NCI-H2171 (cell line): ENCODE data around the gene LCN1.

Experiments
- DNase-seq: peaks from one replicate; lab custom pipeline; 2025; lab: John Stamatoyannopoulos, UW

The LCN1 gene

DNA sequence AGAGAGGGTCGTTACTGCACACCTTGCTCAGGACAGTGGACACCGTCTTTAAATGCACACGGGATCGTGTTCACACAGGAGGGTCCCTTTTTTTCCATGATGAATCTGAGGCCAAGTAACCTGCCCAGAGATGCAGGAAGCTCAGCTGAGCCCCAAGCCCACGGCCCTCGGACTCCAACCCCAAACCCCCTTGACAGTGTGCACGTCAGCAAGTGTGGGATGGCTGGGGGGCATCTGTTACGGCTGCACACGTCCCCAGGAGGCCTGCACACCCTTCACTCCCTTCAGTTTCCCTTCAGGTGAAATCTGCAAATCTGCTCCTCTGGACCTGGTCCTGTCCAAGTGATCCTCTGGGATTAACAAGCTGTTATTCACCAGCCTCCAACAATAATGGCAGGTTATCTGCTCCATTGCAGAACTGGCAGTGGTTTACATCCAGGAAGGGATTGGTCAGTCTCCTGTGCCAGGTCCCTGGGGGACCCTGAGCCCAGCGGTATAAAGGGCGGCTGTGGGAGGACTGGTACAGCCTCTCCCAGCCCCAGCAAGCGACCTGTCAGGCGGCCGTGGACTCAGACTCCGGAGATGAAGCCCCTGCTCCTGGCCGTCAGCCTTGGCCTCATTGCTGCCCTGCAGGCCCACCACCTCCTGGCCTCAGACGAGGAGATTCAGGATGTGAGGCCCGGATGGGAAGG, at the start of gene LCN1:
TSS of gene LCN1 (plus strand) at position 525 of the 692 bp plus-strand sequence. CDS start at position 583, 58 bp downstream.
- no peak for DNase-seq

DNA sequence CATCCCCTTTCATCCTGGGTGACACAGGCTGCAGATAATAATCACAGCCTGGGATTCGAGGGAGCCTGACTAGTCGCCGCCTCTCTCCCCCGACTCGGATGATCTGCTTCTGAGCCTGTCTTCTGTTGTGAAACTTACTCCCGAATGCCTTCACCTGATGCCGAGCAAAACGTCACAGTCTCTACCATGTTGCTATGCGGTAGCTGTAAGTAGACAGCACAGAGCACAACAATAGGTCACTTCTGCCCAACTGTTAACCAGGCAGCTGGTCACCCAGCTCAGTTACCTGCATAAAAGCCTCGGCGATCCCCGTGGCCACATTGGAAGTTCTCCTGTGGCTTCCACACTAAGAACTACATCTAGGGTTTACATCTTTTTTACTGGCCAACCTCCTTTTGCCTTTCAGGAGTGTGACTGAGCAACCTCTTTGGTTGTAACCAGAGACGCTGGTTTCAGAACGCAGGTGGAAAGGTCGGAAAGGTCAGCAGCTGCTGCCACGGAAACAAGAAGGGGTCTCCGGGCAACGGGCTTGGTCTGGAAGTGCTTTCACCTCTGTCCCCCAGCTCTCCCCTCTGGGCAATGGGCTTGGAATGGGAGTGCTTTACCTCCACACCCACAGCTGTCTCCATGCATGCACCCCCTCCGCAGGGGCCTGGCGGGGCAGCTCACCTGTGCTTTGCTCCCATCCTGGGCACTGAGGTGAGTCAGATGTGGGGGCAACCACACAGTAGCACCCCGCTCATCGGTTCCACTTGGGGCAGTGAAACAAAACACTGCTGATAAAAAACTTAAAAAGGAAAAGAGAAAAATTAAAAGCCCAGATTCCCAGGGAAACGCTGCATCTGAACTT, 49.2 kb upstream of the LCN1 start:
- no peak for DNase-seq

DNA sequence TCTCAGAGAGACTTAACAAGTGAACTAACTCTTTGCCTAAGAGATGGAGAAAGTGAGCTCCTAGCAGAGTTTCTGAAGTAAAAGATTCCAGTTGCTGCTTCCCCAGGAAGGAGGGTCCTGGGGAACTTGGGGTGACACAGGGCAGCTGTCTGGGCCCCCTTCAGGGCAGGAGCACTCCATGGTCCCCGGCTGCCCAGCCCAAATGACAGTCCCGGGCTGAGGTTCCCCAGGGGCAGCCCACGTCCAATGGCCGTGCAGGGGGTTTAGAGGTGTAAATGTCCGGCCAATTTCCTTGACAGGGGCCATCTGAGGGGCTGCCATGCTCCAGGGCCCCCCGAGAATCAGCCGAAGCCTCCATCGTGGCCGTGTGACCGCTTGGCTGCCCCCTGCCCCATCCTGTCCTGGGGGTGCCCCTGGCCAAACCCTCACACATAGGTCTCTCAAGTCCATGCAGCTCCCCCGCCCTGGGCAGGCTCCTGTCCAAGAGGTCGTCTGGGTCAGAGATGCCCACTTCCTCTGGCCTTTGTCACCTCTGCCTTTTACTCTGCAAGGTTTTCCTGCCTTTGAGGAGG, 47.2 kb upstream of the LCN1 start:
- DNase-seq: no peak

DNA sequence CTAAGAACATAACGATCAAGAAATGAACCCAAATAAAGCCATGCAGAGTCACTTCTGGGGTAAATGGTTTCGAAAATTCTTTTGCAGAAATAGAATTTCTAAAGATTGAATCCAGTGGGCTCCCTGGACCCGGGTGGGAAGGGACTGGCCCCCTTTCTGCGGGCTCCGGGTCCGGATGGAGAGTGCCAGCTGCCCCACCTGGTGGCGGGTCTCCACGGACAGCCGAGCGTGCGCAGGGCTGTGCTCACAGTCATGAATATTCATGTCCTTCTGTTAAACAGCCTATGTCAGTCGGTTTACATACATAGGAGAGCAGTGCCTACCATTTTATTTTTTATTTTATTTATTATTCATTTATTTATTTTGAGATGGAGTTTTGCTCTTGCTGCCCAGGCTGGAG, 46.3 kb upstream of the LCN1 start:
- peak; percentile 42 for DNase-seq

DNA sequence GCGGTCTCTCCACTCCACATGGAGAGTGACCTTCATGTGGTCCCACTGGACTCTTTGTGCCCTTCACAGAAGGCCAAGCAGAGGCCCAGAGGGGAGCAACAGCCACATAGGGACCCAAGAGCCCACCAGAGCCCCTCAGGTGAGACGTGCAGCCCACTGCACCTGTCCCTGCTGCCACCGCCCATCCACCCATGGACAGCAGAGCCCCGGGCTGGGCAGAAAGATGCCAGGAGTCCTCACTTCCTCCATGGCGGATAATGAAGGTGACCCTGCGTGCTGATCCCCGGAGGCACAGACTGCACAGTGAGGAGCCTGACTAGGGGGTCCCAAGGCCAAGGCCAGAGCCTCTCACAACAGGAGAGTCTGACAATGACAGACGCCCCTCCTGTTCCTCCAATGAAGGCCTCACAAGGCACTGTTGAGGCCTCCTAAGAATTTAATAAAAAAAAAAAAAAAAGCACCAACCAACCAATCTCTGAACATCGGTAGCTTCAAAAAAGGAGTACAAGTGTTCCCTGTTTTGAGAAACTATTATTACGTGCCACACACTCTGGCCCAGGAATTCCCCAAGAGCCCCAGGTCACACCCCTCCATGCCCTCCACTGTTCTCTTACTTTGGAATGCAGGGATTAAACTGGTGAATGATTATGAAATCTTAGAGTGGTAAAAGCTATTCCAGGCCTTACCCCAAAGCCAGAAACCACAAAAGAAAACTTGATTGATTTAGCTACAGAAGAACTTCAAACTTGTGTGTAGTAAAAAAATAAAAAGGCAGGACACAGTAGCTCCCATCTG, 44.5 kb upstream of the LCN1 start:
- no peak for DNase-seq

DNA sequence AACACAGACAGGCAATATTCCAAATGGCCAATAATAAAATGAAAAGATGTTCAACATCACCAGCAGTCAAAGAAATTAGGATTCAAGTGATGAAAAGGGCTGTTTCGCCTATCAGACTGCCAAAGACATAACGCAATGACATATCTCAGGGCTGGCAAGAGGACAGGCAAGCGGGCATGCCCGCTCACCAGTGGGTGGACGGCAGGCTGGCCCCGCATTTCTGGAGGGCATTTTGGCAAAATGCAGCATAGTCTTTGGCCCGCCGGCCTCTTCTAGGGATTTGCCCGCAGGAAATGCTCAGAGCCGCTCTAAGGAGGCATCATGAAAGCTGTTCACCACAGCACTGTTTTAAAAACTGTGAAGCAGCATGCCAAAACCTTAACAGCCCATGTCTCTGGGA, 43.0 kb upstream of the LCN1 start:
- no peak for DNase-seq

DNA sequence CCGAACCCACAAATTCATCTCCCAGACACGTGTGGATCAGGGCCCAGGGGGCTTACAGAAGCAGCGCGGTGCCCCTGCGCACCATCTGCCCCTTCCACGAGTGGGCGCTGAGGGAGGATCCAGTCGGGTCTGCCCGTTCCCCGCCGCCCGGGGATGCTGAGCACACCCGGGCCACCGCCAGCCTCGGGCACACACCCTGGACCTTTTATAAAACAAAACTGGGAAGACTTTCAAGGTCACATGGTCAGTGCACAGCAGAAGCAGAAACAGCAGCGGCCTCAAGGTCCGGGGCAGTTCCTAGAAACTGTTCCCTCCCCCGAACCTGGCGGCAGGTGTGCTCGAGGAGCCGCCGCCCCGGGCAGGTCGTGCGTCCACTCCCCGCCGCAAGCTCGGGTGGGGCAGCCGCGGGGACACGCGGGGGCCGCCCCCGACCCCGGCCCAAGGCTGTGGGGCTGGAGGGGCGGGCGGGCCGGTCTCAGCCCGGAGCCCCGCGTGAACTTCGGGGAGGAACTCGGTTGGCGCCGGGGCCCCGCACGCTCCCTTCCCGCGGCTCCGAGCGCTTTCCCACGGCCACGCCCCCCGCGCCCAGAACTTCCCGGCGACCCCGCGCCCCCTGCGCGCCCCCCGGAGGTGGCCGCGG, 42.3 kb upstream of the LCN1 start:
- DNase-seq: no peak

DNA sequence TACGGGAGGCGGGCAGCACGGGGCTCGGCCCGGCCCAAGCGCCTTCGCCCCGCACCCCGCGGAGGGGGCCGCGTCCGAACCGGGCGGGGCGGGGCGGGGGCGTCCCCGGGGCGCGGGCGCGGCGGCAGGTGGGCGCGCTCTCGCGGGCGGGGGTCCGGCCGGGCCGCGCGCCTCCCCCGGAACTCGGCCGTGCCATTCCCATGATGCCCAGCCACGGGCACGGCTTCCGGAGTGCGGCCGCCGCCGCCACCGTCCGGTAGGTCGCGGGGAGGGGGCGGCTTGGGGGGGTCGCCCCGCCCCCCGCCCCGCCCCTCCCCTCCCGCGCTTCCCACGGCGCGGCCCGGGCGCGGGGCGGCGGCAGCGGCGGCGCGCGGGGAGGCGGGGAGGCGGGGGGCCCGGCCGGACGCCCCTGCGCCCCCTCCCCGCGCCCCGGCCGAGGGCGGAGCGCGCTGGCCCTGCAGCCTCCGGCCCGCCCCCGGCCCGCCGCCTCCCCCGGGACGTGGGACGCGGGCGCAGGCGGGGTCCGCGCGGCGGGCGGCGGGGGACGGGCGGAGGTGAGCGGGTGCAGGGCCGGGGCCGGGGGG, 41.7 kb upstream of the LCN1 start, which contains the start of gene PPP1R26:
TSS of gene PPP1R26 (plus strand) at position 314 of the 584 bp plus-strand sequence. CDS start 4,729 bp downstream, outside the sequence.
- no peak for DNase-seq

DNA sequence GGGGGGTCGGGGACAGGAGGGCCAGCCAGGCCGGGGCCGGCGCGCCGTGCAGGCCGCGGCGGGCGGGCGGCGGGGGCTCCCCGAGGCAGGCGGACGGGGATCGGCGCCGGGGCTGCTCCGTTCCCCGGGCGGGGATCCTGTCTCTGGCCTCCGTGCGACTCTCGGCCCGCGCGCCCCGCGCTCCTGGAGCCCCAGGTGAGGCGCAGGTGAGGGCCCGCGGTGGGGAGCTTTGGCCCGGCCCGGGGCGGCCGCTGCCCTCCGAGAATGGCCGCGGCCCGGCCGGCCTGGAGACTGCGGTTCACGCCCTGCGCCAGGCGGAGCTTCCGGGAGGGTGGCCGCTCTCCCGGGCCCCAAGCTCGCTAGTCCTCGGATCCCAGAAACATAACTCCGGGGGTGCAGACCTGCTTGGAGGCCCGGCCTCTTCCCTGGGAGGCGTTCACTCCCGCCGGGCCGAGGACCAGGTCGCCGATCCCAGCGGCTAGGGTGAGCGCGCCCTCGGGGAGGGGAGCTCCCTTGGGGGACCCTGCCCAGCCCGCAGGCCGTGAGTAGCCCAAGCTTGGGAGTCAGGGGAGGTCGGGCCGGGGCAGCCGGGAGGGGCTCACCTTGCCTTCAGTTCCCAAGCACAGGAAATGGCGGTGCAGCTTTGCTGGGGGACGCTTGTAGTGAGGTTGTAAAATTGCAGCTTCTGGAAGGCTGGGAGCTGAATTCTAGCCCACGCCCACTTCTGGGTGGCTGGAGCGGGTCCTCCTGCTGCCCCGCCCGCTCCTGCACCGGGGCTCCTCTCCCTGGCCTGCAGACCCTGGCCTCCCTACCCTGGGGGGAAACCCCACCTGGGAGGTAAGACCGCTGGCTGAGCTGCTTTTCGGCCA, 40.9 kb upstream of the LCN1 start:
- peak; percentile 31 for DNase-seq

DNA sequence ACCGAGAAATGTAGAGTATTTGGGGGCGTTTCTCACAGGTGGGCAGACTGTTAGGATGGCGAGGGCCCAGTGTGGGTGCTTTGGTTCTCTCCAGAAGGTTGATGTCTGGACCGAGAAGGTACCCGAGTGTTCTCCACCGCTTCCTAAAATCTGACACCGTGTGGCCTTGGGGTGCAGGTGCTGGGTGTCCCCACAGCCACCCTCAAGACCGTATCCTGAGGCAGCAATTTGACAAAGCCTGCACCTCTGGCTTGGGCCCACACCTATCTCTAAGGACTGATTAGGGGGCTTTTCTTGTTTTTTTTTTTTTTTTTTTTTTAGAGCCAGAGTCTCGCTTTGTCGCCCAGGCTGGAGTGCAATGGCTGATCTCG, 40.3 kb upstream of the LCN1 start:
- no peak for DNase-seq

DNA sequence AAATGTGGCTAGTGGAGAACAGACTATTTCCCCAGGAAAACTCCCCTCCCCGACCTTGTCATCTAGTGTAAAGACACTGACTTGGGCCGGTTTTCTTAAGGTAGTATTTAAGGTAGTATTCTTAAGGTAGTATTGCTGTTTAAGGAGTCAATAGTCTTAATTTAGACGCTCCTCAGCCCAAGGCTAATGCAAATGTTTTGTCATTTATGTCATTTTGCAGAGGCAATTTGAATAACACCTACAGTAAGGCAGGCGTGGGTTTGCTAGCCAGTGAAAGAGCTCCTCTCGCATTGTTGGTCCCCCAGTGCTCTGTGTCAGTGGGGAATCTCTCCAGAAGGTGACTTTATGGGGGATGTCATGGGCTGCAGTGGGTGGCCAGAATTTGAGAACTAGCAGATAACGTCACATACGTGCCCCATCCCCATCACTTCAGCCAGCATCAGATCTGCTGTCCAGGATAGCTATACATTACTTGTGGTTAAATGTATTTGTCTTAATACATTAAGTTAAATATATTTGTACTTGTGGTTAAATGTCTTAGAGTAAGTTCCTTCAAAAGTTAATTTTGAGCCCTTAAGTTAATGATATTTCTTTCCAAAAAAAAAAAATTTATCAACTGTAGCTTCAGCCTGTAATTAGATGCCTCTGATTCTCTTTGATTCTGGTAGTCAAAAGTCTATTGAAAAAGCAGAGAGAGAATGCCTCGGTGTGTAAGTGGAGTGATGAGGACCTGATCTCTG, 39.1 kb upstream of the LCN1 start:
- DNase-seq: no peak

DNA sequence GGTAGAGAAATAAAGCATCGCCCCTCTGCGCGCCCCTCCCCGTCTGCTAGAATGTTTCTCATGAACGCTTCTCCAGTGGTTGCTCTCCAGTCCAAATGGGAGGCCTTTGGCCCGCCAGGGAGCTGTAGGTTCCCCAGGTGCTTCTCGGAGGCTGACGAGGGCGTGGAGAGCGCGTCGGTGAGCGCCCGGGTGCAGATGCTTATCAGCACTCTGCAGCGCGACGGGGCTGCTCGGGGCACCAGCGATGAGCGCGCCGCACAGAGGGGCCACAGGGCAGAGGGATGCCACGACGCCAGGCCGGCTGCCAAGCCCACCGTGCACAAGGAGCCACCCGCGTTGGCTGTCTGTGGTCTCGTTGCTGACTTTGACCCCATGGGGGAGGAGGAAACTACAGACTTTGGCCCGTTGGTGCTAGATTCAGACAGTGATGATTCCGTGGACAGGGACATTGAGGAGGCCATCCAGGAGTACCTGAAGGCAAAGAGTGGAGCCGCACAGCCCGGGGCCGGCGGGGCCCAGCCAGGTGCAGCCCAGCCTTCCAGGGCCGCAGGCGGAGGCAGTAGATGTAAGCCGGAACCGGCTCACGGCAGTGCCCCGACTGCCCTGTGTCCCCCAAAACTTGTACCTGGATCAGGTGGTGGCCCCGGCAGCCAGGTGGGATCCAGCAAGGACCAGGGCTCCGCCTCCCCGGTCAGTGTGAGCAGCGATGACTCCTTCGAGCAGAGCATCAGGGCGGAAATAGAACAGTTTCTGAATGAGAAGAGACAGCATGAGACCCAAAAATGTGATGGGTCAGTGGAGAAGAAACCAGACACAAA, 36.6 kb upstream of the LCN1 start:
- no peak for DNase-seq

DNA sequence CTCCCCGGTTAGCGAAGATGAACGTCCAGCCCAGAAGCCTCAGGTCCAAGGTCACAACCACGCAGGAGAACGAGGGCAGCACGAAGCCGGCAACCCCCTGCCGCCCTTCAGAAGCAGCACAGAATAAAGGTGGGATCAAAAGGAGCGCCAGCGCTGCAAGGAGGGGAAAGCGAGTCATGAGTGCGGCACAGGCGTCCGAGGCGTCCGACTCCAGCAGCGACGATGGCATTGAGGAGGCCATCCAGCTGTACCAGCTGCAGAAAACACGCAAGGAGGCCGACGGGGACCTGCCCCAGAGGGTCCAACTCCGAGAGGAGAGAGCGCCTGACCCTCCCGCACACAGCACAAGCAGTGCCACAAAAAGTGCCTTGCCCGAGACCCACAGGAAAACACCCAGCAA, 35.9 kb upstream of the LCN1 start:
- DNase-seq: no peak

DNA sequence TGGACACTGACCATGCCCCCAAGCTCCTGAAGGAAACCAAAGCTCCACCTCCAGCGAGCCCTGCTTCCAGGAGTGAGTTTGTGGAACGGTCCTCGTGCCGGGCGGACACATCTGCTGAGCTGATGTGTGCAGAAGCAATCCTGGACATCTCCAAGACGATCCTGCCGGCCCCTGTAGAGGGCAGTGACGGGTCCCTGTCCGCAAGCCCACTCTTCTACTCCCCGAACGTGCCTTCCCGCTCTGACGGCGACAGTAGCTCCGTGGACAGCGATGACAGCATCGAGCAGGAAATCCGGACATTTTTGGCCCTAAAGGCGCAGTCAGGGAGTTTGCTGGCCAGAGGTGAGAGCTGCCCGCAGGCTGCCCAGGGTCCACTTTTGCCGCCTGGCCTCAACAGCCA, 35.4 kb upstream of the LCN1 start:
- no peak for DNase-seq

DNA sequence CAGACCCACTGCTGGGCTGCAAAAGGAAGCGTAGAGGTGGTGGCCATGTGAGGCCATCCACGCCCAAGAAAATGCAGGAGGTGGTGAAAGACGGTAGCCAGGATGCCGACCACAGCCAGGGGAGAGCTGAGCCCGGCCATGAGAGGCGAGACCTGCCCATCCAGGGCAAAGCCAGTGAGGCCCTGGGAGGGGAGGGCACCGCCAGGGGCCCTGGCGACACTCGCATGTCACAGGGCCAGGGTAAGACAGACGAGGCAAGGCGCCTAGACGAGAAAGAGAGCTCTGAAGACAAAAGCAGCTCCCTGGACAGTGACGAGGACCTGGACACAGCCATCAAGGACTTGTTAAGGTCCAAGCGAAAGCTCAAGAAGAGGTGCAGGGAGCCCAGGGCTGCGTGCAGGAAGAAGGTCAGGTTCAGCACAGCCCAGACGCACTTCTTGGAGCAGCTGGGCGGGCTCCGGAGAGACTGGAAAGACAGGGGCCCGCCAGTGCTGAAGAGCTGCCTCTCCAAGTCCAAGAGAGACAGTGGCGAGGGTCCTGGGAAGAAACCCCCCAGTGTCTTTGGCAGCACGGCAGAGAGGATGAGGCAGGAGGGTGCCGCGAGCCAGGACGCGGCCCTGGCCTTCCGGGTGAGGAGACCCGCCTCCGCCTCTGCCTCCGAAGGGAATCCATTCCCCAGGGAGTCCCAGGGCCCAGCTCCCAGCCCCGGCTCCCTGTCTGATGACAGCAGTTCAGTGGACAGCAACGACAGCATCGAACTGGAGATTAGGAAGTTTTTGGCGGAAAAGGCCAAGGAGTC, 34.8 kb upstream of the LCN1 start:
- no peak for DNase-seq

DNA sequence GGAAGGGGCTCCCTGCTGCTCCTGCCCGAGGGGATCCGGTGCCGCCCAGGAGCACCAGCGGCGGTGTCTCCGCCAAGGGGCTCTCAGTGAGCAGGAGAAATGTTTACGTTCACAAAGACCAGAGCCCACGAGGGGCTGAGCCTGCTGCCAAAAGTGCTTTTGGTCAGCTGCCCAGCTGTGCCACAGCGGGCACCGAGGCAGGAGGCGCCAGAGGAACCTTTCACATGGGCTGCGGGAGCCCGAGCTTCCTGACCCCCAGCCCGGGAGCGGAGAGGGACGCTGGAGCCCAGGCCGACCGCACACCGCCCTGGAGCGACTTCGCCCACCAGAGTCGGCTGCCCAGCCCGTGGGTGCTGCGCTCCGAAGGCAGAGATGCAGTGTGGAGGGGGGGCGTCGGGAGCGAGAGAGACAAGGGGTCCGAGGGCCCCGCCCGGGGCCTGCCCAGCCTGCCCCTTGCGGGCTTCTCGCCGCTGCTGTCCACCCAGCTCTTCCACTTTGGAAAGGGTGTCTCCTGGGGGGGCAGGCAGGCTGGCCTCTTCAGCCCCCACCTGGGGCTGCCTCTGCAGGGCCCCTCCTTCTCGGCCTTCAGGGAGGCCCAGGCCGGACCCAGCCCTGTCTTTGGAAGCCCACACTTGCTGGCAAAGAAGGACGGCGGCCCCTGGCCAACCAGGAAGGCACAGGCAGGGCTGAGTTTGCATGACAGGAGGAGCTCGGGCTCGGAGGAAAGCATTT, 33.8 kb upstream of the LCN1 start:
- DNase-seq: no peak

DNA sequence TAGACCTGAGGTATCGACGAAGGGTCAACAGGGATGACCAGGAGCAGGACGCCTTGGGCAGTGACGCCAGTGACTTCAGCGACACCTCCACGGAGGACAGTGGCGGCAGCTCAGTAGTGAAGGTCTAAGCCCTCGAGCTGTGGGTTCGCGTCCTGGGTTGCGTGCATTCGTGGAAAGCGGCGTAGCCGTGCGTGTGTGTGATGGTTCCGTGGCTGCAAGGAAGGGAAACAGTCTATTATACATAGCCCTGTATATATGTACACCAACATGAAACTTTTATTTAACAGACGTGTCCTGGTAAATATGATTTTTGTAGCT, 33.3 kb upstream of the LCN1 start:
- DNase-seq: no peak
